Measurements from ENCODE around the gene PLCXD3. TPM values are rescaled to one million over a fixed set of nuclear protein-coding genes. Genes with fewer than 3 reads are reported as not detected.

The PLCXD3 gene
- polyA plus RNA-seq, 1 of the 3 experiments (the other 2 are of a cell fraction), result 0.15 TPM

DNA sequence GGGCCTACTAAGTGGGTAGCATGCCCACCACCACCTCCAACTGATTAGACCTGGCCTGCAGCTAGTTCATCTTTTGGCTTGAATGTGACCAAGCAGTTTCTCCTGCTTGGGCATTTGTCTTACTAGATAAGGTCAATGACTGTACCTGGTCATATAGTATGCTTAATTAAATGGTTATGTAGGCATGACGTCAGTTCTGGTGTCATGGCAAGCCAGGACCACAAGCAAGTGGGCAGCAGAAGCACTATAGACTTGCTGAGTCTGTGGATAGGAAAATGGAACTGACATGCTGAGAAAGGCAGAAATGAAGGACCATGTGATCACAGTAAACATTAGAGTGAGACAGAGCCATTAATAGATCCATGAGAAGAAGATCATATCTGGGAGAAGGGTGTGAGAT lies 241.5 kb downstream of the PLCXD3 start:
- WGBS (ENCODE audit: low lambda C conversion rate), result 45% methylated on average over 1 of the region's 1 CpG
- H3K79me2 ChIP-seq (ENCODE audit: insufficient read depth), result no peaks in the 10 kb centered on the region
- no peak overlapping the region for H3K4me3 ChIP-seq (ENCODE audit: low read depth in 2 of 2, low read length in 1 of 2)
- no peaks in the 10 kb centered on the region for H3K9me2 ChIP-seq
- no peaks in the 10 kb centered on the region for H3K36me3 ChIP-seq (replicated peaks in 1 of 2; ENCODE audit: control insufficient read depth in 1 of 2, insufficient read depth in 2 of 2, low read length in 1 of 2)
- no peaks in the 10 kb centered on the region for H3F3A ChIP-seq (replicated peaks; ENCODE audit: insufficient read depth)
- no peak overlapping the region for H2AFZ ChIP-seq (ENCODE audit: low read depth)
- no peaks in the 10 kb centered on the region; the same call in 1 of the 2 replicates for H3K27me3 ChIP-seq (ENCODE audit: insufficient read depth)
- no peaks in the 10 kb centered on the region for H3K9me3 ChIP-seq
- H3K4me2 ChIP-seq, result no peak overlapping the region
- TF ChIP-seq ELF1 (IDR thresholded peaks at IDR 0.05), result no peak
- no peak for TF ChIP-seq JUND (IDR thresholded peaks at IDR 0.05)
- no peak for TF ChIP-seq FOXJ3 (CRISPR knock-in tag; IDR thresholded peaks at IDR 0.05)
- TF ChIP-seq, protein P1, sequence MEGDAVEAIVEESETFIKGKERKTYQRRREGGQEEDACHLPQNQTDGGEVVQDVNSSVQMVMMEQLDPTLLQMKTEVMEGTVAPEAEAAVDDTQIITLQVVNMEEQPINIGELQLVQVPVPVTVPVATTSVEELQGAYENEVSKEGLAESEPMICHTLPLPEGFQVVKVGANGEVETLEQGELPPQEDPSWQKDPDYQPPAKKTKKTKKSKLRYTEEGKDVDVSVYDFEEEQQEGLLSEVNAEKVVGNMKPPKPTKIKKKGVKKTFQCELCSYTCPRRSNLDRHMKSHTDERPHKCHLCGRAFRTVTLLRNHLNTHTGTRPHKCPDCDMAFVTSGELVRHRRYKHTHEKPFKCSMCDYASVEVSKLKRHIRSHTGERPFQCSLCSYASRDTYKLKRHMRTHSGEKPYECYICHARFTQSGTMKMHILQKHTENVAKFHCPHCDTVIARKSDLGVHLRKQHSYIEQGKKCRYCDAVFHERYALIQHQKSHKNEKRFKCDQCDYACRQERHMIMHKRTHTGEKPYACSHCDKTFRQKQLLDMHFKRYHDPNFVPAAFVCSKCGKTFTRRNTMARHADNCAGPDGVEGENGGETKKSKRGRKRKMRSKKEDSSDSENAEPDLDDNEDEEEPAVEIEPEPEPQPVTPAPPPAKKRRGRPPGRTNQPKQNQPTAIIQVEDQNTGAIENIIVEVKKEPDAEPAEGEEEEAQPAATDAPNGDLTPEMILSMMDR (IDR thresholded peaks at IDR 0.05), result no peak
- TF ChIP-seq, protein P2, sequence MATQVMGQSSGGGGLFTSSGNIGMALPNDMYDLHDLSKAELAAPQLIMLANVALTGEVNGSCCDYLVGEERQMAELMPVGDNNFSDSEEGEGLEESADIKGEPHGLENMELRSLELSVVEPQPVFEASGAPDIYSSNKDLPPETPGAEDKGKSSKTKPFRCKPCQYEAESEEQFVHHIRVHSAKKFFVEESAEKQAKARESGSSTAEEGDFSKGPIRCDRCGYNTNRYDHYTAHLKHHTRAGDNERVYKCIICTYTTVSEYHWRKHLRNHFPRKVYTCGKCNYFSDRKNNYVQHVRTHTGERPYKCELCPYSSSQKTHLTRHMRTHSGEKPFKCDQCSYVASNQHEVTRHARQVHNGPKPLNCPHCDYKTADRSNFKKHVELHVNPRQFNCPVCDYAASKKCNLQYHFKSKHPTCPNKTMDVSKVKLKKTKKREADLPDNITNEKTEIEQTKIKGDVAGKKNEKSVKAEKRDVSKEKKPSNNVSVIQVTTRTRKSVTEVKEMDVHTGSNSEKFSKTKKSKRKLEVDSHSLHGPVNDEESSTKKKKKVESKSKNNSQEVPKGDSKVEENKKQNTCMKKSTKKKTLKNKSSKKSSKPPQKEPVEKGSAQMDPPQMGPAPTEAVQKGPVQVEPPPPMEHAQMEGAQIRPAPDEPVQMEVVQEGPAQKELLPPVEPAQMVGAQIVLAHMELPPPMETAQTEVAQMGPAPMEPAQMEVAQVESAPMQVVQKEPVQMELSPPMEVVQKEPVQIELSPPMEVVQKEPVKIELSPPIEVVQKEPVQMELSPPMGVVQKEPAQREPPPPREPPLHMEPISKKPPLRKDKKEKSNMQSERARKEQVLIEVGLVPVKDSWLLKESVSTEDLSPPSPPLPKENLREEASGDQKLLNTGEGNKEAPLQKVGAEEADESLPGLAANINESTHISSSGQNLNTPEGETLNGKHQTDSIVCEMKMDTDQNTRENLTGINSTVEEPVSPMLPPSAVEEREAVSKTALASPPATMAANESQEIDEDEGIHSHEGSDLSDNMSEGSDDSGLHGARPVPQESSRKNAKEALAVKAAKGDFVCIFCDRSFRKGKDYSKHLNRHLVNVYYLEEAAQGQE (IDR thresholded peaks at IDR 0.05; ENCODE audit: low read depth, low read length), result no peak
- TF ChIP-seq, protein P3, sequence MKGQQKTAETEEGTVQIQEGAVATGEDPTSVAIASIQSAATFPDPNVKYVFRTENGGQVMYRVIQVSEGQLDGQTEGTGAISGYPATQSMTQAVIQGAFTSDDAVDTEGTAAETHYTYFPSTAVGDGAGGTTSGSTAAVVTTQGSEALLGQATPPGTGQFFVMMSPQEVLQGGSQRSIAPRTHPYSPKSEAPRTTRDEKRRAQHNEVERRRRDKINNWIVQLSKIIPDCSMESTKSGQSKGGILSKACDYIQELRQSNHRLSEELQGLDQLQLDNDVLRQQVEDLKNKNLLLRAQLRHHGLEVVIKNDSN (IDR thresholded peaks at IDR 0.05; ENCODE audit: borderline replicate concordance, low read depth), result no peak
- TF ChIP-seq FOXM1 (IDR thresholded peaks at IDR 0.05; ENCODE audit: low read depth), result no peak
- no peak for TF ChIP-seq YY1 (IDR thresholded peaks at IDR 0.05; ENCODE audit: low read depth)
- TF ChIP-seq, protein P4, sequence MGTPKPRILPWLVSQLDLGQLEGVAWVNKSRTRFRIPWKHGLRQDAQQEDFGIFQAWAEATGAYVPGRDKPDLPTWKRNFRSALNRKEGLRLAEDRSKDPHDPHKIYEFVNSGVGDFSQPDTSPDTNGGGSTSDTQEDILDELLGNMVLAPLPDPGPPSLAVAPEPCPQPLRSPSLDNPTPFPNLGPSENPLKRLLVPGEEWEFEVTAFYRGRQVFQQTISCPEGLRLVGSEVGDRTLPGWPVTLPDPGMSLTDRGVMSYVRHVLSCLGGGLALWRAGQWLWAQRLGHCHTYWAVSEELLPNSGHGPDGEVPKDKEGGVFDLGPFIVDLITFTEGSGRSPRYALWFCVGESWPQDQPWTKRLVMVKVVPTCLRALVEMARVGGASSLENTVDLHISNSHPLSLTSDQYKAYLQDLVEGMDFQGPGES (IDR thresholded peaks at IDR 0.05; ENCODE audit: low read depth, low read length), result no peak
- TF ChIP-seq CHD2 (IDR thresholded peaks at IDR 0.05; ENCODE audit: low read length, partially characterized antibody), result no peak
- TF ChIP-seq, protein P5, sequence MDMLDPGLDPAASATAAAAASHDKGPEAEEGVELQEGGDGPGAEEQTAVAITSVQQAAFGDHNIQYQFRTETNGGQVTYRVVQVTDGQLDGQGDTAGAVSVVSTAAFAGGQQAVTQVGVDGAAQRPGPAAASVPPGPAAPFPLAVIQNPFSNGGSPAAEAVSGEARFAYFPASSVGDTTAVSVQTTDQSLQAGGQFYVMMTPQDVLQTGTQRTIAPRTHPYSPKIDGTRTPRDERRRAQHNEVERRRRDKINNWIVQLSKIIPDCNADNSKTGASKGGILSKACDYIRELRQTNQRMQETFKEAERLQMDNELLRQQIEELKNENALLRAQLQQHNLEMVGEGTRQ (IDR thresholded peaks at IDR 0.05; ENCODE audit: borderline replicate concordance, low read depth, low read length), result no peak
- TF ChIP-seq EP300 (IDR thresholded peaks at IDR 0.05; ENCODE audit: borderline replicate concordance in 1 of 2, low read depth in 1 of 2, low read length in 1 of 2), result no peak
- no peak for TF ChIP-seq NFIC (IDR thresholded peaks at IDR 0.05; ENCODE audit: borderline replicate concordance)
- no peaks in the 10 kb centered on the region for H4K20me1 ChIP-seq (ENCODE audit: insufficient read depth)
- peaks cover 0 to 7% of the 10 kb centered on the region in 2 experiments; a peak in 3 of 4 replicates for H3K4me1 ChIP-seq (ENCODE audit: control insufficient read depth in 1 of 2, insufficient read depth in 2 of 2, low read depth in 1 of 2, low read length in 1 of 2)
- ChIA-PET CTCF (interaction anchor here (2.6 to 2.7 kb wide), 2 partner anchors 241 to 574 kb away, joined by 15 to 21 read pairs; partner anchors contain the start of gene PLCXD3), POLR2A (no interaction called here)
- no peak for DNase-seq
- H3K9ac ChIP-seq, result no peak overlapping the region
- H3K27ac ChIP-seq (ENCODE audit: low read depth in 2 of 2, low read length in 1 of 2), result peak overlapping the region in 1 of 2 experiments; percentile 43; a peak in 2 of 4 replicates

All from SK-N-SH (cell line).